GM12878 (cell line): ENCODE data around the gene LBH. TPM values are rescaled to one million over a fixed set of nuclear protein-coding genes. Genes with fewer than 3 reads are reported as not detected.
A peak's percentile ranks its signal among the peaks of the same experiment; 100 is the strongest.

Source experiments
- ATAC-seq: fragments of 200-7000 bp; cut with Tn5 transposase; 3 replicates; pipeline ENCODE4 v1.9.1; 2020; ENCODE audit warnings: mild to moderate bottlenecking, moderate library complexity
- BruUV-seq: library from RNA; stranded (reverse); fragments of 400-500 nt; replicated peaks from 2 replicates; lab custom pipeline; 2021; lab: Mats Ljungman, UMichigan
- CTCF ChIA-PET: fragments of 300-600 bp; sonication (Branson Sonifier 250); formaldehyde crosslinking; extraction: SDS; loops from one replicate; lab custom pipeline; 2021; ENCODE audit warnings: inconsistent platforms; lab: Yijun Ruan, JAX
- POLR2A ChIA-PET: fragments of 350-600 bp; formaldehyde crosslinking; extraction: SDS; loops from one replicate; lab custom pipeline; 2021; ENCODE audit warnings: inconsistent platforms; lab: Charles Lee
- RAD21 ChIA-PET: fragments of 300-600 bp; sonication (Branson Sonifier 250); formaldehyde crosslinking; loops from one replicate; lab custom pipeline; 2023; ENCODE audit warnings: antibody characterized with exemption; ENCODE audit not compliant: unreplicated experiment; lab: Charles Lee
- SMC1A ChIA-PET: fragments of 300-600 bp; sonication (Branson Sonifier 250); formaldehyde crosslinking; loops from one replicate; lab custom pipeline; 2023; ENCODE audit not compliant: unreplicated experiment, uncharacterized antibody; lab: Charles Lee
- DNase-seq: peaks from one replicate; pipeline ENCODE4 v3.0.0-alpha.2; 2011; ENCODE audit warnings: low read depth, low spot score
- FAIRE-seq: peaks from 3 replicates; lab custom pipeline; 2011; peaks lifted over from hg19 to GRCh38; lab: Jason Lieb, UNC
- H2AFZ ChIP-seq: 2 replicates; pipeline ENCODE4 v1.6.0; 2011; ENCODE audit warnings: low read depth, low read length, control low read depth; ENCODE audit not compliant: control insufficient read depth
- H3K27ac ChIP-seq: 2 replicates; pipeline ENCODE4 v1.5.1; 2011; ENCODE audit warnings: control low read depth; ENCODE audit not compliant: control insufficient read depth, insufficient read depth
- H3K27me3 ChIP-seq, 2 experiments: replicated peaks in 1 of 2; 2 replicates each; pipeline versions ENCODE4 v1.6.0 to v1.6.1; 2011; ENCODE audit warnings: low read length in 1 of 2; ENCODE audit not compliant: control insufficient read depth in 2 of 2, insufficient read depth in 2 of 2
- H3K36me3 ChIP-seq, 2 experiments: 2 replicates each; pipeline ENCODE4 v1.5.1; 2011; ENCODE audit warnings: low read length in 1 of 2; ENCODE audit not compliant: control insufficient read depth in 2 of 2, insufficient read depth in 2 of 2
- H3K4me1 ChIP-seq: 2 replicates; pipeline ENCODE4 v1.6.1; 2011; ENCODE audit warnings: mild to moderate bottlenecking, low read length, moderate library complexity, mixed read lengths; ENCODE audit not compliant: control insufficient read depth, insufficient read depth
- H3K4me2 ChIP-seq: 2 replicates; pipeline ENCODE4 v1.6.0; 2011; ENCODE audit warnings: control low read depth; ENCODE audit not compliant: control insufficient read depth, insufficient read depth
- H3K4me3 ChIP-seq: fragments of 200-600 bp; sonication (generic); 2 replicates; pipeline ENCODE4 v1.5.1; 2016
- H3K79me2 ChIP-seq: 2 replicates; pipeline ENCODE4 v1.6.0; 2011; ENCODE audit warnings: low read length; ENCODE audit not compliant: control insufficient read depth, insufficient read depth
- H3K9ac ChIP-seq: 2 replicates; pipeline ENCODE4 v1.8.0; 2011; ENCODE audit warnings: low read length, control low read depth, mixed read lengths; ENCODE audit not compliant: control insufficient read depth, insufficient read depth
- H3K9me3 ChIP-seq: replicated peaks from 3 replicates; pipeline ENCODE4 v1.5.1; 2011; ENCODE audit warnings: mild to moderate bottlenecking, low read length; ENCODE audit not compliant: control insufficient read depth, insufficient read depth
- H4K20me1 ChIP-seq: 2 replicates; pipeline ENCODE4 v1.6.0; 2011; ENCODE audit not compliant: control insufficient read depth, insufficient read depth
- ATF7 ChIP-seq: fragments of 450-650 bp; IDR thresholded peaks from 2 replicates; pipeline ENCODE4 v1.6.1; 2016; ENCODE audit warnings: low read depth, mild to moderate bottlenecking
- BACH1 ChIP-seq: fragments of 450-650 bp; IDR thresholded peaks from 2 replicates; pipeline ENCODE4 v1.6.1; 2017; ENCODE audit warnings: mild to moderate bottlenecking, borderline replicate concordance
- BHLHE40 ChIP-seq, 2 experiments: fragments of 450-650 bp in 1 of 2; IDR thresholded peaks; 2 replicates each; pipeline ENCODE4 v1.6.1; 2011 to 2017; ENCODE audit warnings: low read depth in 2 of 2, borderline replicate concordance in 1 of 2, improper control_type of control experiment in 1 of 2, low read length in 1 of 2, mild to moderate bottlenecking in 1 of 2
- DPF2 ChIP-seq: fragments of 450-650 bp; IDR thresholded peaks from 2 replicates; pipeline ENCODE4 v1.6.1; 2017; ENCODE audit warnings: mild to moderate bottlenecking
- IKZF1 ChIP-seq: fragments of 450-650 bp; conservative IDR thresholded peaks from 2 replicates; pipeline ENCODE4 v1.6.1; 2017; ENCODE audit warnings: antibody characterized with exemption, mild to moderate bottlenecking
- MTA2 ChIP-seq: fragments of 450-650 bp; IDR thresholded peaks from 2 replicates; pipeline ENCODE4 v1.6.1; 2016; ENCODE audit warnings: low read depth, mild to moderate bottlenecking, moderate library complexity
- NFIC ChIP-seq: IDR thresholded peaks from 2 replicates; pipeline ENCODE4 v1.6.1; 2012; ENCODE audit warnings: low read depth, mild to moderate bottlenecking, inconsistent platforms, low read length, moderate library complexity
- NR2C1 ChIP-seq: fragments of 450-650 bp; IDR thresholded peaks from 2 replicates; pipeline ENCODE4 v1.6.1; 2017; ENCODE audit warnings: antibody characterized with exemption, mild to moderate bottlenecking, moderate library complexity
- NR2F1 ChIP-seq: fragments of 450-650 bp; conservative IDR thresholded peaks from 2 replicates; pipeline ENCODE4 v1.6.1; 2017; ENCODE audit warnings: mild to moderate bottlenecking
- RAD51 ChIP-seq: fragments of 450-650 bp; IDR thresholded peaks from 2 replicates; pipeline ENCODE4 v1.6.1; 2016; ENCODE audit warnings: moderate library complexity, mild to moderate bottlenecking, inconsistent platforms
- RFX5 ChIP-seq: IDR thresholded peaks from 2 replicates; pipeline ENCODE4 v1.6.1; 2011; ENCODE audit warnings: low read depth, low read length, improper control_type of control experiment
- SMC3 ChIP-seq: IDR thresholded peaks from 2 replicates; pipeline ENCODE4 v1.6.1; 2011; ENCODE audit warnings: low read length, improper control_type of control experiment, borderline replicate concordance
- ZNF274 ChIP-seq: IDR thresholded peaks from one replicate; pipeline ENCODE4 v1.8.0; 2011; ENCODE audit not compliant: insufficient read length, insufficient read depth
- WGBS: methylation state at CpG from one replicate; pipeline ENCODE4 v1.1.6; 2016; ENCODE audit warnings: low lambda C conversion rate; ENCODE audit not compliant: insufficient replicate concordance, insufficient coverage; ENCODE audit errors: missing lambda C conversion rate; 5-methylcytosine and 5-hydroxymethylcytosine counted together
- in situ Hi-C: fragments of 300-500 bp; cut with MboI; formaldehyde crosslinking; loops from 9 replicates; pipeline ENCODE4 v1.14.3; 2018; ENCODE audit warnings: mixed read lengths
- intact Hi-C: fragments of 100-400 bp; cut with micrococcal nuclease; formaldehyde crosslinking; loops from one replicate; pipeline ENCODE4 v1.14.2; 2022; ENCODE audit not compliant: unreplicated experiment
- polyA plus RNA-seq, 11 experiments: library from polyadenylated mRNA; depleted of rRNA in 4 of 11; unstranded in 6 of 11; stranded (reverse) in 5 of 11; fragments of >200 nt; fragmentation: Nextera tagmentation in 4 of 11; fragmentation: Illumina TruSeq in 1 of 11; extraction: Ambion mirVana in 4 of 11; extraction: Trizol in 1 of 11; gene quantifications; 1 replicate in 1 of 11; 2 replicates in 10 of 11; pipeline versions ENCODE4 v1.2.1 to v1.2.3, GENCODE V29; 2011 to 2016; ENCODE audit warnings: inconsistent platforms in 2 of 11, missing spikeins in 2 of 11, low read depth in 1 of 11
- total RNA-seq, 4 experiments: library from RNA; depleted of rRNA in 3 of 4; stranded (reverse); fragments of >200 nt in 3 of 4; fragmentation: Illumina TruSeq in 1 of 4; extraction: Trizol in 1 of 4; gene quantifications; 2 replicates each; pipeline versions ENCODE4 v1.2.1 to v1.2.3, GENCODE V29; 2013 to 2021
- TF ChIP-seq, protein P1 (sequence below): fragments of 450-650 bp; IDR thresholded peaks from 2 replicates; pipeline ENCODE4 v1.6.1; 2017; ENCODE audit warnings: mild to moderate bottlenecking, moderate library complexity

LBH gene
- total and polyA plus RNA-seq, 10 of the 15 experiments (the other 5 are each of a cell fraction or from before 2014, with no cell fraction given) = 9.3 to 133 (median 34.1) TPM

DNA sequence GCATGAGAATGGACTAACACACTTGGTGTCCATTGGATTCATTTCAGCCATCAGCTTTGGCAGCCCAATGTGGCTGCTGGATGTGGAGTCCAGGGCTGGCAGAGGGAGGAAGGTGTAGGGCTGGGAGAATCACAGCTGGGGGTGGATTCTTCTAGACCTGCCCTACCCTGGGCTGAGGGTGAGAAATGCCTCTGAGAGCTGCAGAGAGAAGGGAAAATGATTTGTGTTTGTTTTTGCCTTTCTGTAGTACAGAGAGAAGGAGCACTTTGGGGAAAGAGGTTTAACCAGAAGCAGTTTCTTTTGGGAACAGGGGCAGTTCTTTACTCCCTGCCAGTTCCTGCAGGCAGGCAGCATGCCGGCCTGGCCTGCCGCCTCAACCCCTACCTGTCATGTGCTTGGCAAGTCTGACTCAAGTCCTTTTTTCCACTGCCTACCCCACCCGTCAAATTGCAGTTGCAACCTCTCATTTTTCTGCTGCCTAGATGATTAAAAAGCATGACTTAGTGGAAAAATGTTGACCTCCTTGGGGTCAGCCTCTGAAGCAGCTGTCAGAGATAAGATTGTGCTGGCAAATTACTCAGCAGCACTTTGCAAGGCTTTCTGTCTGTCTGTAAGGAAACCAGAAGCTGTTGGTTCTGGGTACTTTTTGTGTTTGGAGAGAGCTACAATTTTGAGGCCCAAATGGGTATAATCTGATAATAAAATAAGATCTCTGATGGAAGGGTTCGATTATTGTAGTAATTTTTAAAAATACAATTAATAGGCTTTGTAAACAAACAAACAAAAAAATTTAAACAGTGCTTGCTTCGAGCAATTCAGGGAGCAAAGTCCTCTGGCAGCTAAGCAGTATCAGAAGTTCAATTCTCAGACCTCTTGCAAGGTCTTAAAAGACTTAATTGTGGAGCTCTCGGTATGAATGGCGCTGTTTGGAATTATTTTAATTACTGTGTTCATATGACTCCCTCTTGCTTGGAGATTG, 21.7 kb downstream of the LBH start:
- DNase-seq (no peak), ATAC-seq (peak; percentile 64), FAIRE-seq (no peak)
- TF ChIP-seq, protein P1, sequence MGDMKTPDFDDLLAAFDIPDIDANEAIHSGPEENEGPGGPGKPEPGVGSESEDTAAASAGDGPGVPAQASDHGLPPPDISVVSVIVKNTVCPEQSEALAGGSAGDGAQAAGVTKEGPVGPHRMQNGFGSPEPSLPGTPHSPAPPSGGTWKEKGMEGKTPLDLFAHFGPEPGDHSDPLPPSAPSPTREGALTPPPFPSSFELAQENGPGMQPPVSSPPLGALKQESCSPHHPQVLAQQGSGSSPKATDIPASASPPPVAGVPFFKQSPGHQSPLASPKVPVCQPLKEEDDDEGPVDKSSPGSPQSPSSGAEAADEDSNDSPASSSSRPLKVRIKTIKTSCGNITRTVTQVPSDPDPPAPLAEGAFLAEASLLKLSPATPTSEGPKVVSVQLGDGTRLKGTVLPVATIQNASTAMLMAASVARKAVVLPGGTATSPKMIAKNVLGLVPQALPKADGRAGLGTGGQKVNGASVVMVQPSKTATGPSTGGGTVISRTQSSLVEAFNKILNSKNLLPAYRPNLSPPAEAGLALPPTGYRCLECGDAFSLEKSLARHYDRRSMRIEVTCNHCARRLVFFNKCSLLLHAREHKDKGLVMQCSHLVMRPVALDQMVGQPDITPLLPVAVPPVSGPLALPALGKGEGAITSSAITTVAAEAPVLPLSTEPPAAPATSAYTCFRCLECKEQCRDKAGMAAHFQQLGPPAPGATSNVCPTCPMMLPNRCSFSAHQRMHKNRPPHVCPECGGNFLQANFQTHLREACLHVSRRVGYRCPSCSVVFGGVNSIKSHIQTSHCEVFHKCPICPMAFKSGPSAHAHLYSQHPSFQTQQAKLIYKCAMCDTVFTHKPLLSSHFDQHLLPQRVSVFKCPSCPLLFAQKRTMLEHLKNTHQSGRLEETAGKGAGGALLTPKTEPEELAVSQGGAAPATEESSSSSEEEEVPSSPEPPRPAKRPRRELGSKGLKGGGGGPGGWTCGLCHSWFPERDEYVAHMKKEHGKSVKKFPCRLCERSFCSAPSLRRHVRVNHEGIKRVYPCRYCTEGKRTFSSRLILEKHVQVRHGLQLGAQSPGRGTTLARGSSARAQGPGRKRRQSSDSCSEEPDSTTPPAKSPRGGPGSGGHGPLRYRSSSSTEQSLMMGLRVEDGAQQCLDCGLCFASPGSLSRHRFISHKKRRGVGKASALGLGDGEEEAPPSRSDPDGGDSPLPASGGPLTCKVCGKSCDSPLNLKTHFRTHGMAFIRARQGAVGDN = 0 out of 2 replicates have a peak, but pooled peaks have one; percentile 29
- TF ChIP-seq SMC3 = no peak
- peak; percentile 83 for TF ChIP-seq ATF7
- 0 out of 2 replicates have a peak, but pooled peaks have one; percentile 27 for TF ChIP-seq RAD51
- TF ChIP-seq BACH1 = peak; percentile 78; the same call in 1 of the 2 replicates
- no peak for TF ChIP-seq ZNF274
- peak; percentile 53 for TF ChIP-seq IKZF1
- TF ChIP-seq DPF2 = peak; percentile 52; the same call in 1 of the 2 replicates
- peak; percentile 91 for TF ChIP-seq NR2F1
- TF ChIP-seq NFIC = no peak
- peak; percentile 43; the same call in 1 of the 2 replicates for TF ChIP-seq MTA2
- peak in 1 of 2 experiments; percentile 37; a peak in 1 of 4 replicates for TF ChIP-seq BHLHE40 (IDR thresholded peaks at IDR 0.05; ENCODE audit: borderline replicate concordance in 1 of 2, low read depth in 2 of 2, low read length in 1 of 2)
- TF ChIP-seq RFX5 = no peak
- TF ChIP-seq NR2C1 = peak; percentile 49; the same call in 1 of the 2 replicates
- in situ Hi-C loops (no loop called here), intact Hi-C loops (no loop called here)
- Histone ChIP-seq H4K20me1 (no peaks in the 10 kb centered on the region), H3K27me3 (no peaks in the 10 kb centered on the region), H2AFZ (no peak overlapping the region), H3K9ac (no peak overlapping the region), H3K27ac (no peak overlapping the region), H3K4me1 (no peaks in the 10 kb centered on the region; the same call in 1 of the 2 replicates), H3K4me3 (no peak overlapping the region), H3K79me2 (no peaks in the 10 kb centered on the region), H3K4me2 (no peak overlapping the region), H3K9me3 (no peaks in the 10 kb centered on the region; the same call in 2 of the 3 replicates), H3K36me3 (peaks cover 3 to 11% of the 10 kb centered on the region in 2 experiments; a peak in 3 of 4 replicates)
- ChIA-PET RAD21 (interaction anchor here (0.6 to 2.7 kb wide), 15 partner anchors 8 to 459 kb away, joined by 3 to 12 read pairs (median 3); no protein-coding TSS in a partner anchor), POLR2A (interaction anchor here (0.7 to 1.5 kb wide), 9 partner anchors 14 to 169 kb away, joined by 3 to 5 read pairs (median 3); no protein-coding TSS in a partner anchor), CTCF (interaction anchor here (1.1 to 4.6 kb wide), 9 partner anchors 13 to 458 kb away, joined by 3 to 18 read pairs (median 4); no protein-coding TSS in a partner anchor), SMC1A (interaction anchor here (0.6 to 4.8 kb wide), 17 partner anchors 9 to 461 kb away, joined by 3 to 25 read pairs (median 4); no protein-coding TSS in a partner anchor)
- 69% methylated on average over 7 of the region's 7 CpGs for WGBS
- no TSS peak for BruUV-seq
